ENCODE measurements around the gene NPAS2. TPM values are rescaled to one million over a fixed set of nuclear protein-coding genes. Genes with fewer than 3 reads are reported as not detected.

NPAS2 gene
- total RNA-seq, 4 donors from 2014 or later = 63.0 to 134 (median 115) TPM

DNA sequence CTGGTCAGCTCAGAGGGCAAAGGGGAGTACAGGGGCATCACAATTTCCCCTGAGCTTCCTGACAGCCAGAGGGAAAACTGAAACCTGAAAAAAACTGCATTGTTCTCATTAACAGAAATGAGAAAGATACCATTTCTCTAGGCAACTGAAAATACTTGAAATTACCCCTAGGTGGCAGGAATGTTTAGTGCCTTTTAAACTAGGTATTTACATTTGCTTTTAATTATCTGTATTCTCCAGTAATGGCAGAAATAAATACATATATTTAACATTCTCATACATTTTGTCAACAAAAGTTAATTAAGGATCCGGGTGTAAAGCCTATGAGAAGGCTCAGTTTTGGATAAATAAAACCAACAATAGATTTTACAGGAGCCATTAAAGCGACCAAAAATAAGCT lies 216.6 kb downstream of the NPAS2 start:
- intact Hi-C loops (cut with DNase I; ENCODE audit: low total_unique reads) (no loop called here), in situ Hi-C loops (cut with MboI; ENCODE audit: low pct_ligation_motif_present in 1 of 4, low pct_unique_long_range_greater_than_20kb in 1 of 4, low sequenced_read_pairs in 3 of 4) (no loop called here)
- no peaks in the 10 kb centered on the region for H3K36me3 ChIP-seq
- H3K9me3 ChIP-seq = no peaks in the 10 kb centered on the region
- no peak overlapping the region for H3K4me3 ChIP-seq
- H3K27me3 ChIP-seq = no peaks in the 10 kb centered on the region
- TF ChIP-seq, protein P1, sequence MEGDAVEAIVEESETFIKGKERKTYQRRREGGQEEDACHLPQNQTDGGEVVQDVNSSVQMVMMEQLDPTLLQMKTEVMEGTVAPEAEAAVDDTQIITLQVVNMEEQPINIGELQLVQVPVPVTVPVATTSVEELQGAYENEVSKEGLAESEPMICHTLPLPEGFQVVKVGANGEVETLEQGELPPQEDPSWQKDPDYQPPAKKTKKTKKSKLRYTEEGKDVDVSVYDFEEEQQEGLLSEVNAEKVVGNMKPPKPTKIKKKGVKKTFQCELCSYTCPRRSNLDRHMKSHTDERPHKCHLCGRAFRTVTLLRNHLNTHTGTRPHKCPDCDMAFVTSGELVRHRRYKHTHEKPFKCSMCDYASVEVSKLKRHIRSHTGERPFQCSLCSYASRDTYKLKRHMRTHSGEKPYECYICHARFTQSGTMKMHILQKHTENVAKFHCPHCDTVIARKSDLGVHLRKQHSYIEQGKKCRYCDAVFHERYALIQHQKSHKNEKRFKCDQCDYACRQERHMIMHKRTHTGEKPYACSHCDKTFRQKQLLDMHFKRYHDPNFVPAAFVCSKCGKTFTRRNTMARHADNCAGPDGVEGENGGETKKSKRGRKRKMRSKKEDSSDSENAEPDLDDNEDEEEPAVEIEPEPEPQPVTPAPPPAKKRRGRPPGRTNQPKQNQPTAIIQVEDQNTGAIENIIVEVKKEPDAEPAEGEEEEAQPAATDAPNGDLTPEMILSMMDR (IDR thresholded peaks at IDR 0.05) = peak; percentile 43 to 49 (median 45)
- TF ChIP-seq POLR2A (IDR thresholded peaks at IDR 0.05) = no peak
- no peaks in the 10 kb centered on the region for H3K4me1 ChIP-seq
- no peak overlapping the region for H3K27ac ChIP-seq
- 73% methylated on average over 2 of the region's 2 CpGs; no CpG with 5 or more reads in 1 of the 2 donors for WGBS, 2 donors (ENCODE audit: low coverage in 1 of 2)
- DNase-seq = no peak

DNA sequence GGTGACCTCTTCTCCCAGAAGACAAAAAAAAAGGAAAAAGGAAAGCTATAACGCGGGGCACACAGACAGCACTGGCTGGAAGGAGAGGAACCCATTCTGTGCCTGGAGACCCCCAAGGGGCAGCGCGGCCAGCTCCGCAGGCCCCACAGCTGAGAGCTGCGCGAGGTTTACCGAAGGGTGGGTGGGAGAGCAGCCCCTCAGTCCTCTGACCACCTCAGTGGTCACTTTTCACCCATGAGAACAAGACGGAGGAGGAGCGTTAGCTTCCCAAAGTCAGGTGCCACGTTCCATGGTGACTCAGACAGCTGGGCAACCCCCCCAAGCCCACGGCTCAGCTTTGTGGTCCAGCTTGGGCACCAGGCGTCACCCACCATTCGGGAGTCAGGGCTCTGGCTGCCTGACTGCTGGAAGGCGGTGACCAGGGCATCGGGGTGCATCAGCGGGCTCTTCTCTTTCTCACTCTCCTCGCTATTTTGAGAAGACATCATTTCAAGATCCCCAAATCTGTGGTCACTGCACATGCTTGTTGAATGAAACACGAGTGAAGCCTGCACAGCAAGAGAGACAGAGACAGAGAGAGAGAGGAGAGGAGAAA lies 217.3 kb downstream of the NPAS2 start:
- TF ChIP-seq, protein P1 (IDR thresholded peaks at IDR 0.05) = no peak
- TF ChIP-seq EP300 (IDR thresholded peaks at IDR 0.05; ENCODE audit: low read depth) = no peak
- no peak for TF ChIP-seq POLR2AphosphoS5 (IDR thresholded peaks at IDR 0.05)
- no peak for TF ChIP-seq POLR2A (IDR thresholded peaks at IDR 0.05)
- 92 to 97% methylated on average over 7 to 19 of the region's 19 CpGs for WGBS, 2 donors (ENCODE audit: low coverage in 1 of 2)
- Histone ChIP-seq H3K4me3 (no peak overlapping the region), H3K27ac (no peak overlapping the region), H3K9me3 (no peaks in the 10 kb centered on the region), H3K4me1 (no peaks in the 10 kb centered on the region), H3K36me3 (no peaks in the 10 kb centered on the region), H3K27me3 (no peaks in the 10 kb centered on the region)
- in situ Hi-C loops (cut with MboI; ENCODE audit: low pct_ligation_motif_present in 1 of 4, low pct_unique_long_range_greater_than_20kb in 1 of 4, low sequenced_read_pairs in 3 of 4) = no loop called here
- no peak for DNase-seq
- intact Hi-C loops (cut with DNase I; ENCODE audit: low total_unique reads) = no loop called here

DNA sequence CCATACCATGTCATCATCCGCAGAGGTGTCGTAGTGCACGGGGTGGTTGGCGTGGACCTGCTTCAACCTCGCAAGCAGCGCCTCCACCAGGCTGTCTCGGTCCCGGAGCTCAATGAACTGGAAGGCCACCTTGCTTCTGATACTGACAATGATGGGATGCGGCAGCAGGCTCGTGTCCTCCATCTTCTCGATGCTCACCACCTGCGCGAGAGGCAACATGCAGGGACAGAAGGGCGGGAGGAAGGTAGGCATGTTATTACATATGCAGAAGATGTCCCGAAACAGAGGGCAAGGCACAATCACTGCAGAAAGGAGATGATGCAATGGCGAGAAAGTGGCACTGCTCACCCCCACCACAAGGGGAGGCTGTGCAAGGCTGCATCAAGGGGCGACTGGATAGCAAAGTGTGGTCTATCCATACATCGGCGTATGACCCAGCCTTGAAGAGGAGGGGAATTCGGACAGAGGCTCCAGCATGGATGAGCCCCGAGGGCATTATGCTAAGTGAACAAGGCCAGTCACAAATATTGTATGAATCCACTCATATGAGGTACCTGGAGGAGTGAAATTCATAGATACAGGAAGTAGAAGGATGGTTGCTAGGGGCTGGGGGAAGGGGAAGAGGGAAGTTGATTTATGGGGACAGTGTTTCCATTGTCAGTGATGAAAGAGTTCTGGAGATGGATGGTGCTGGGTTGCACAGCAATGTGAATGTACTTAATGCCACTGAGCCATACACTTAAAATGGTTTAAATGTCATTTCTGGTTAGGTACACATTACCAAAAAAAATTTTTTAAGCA lies 218.7 kb downstream of the NPAS2 start:
- Histone ChIP-seq H3K27ac (no peak overlapping the region), H3K4me3 (no peak overlapping the region), H3K4me1 (no peaks in the 10 kb centered on the region), H3K9me3 (no peaks in the 10 kb centered on the region), H3K36me3 (no peaks in the 10 kb centered on the region), H3K27me3 (no peaks in the 10 kb centered on the region)
- in situ Hi-C loops (cut with MboI; ENCODE audit: low pct_ligation_motif_present in 1 of 4, low pct_unique_long_range_greater_than_20kb in 1 of 4, low sequenced_read_pairs in 3 of 4) (no loop called here), intact Hi-C loops (cut with DNase I; ENCODE audit: low total_unique reads) (no loop called here)
- peak; percentile 7 for DNase-seq
- WGBS, 2 donors (ENCODE audit: low coverage in 1 of 2) = 60 to 92% methylated on average over 2 to 21 of the region's 21 CpGs
- TF ChIP-seq EP300 (IDR thresholded peaks at IDR 0.05; ENCODE audit: low read depth) = no peak
- no peak for TF ChIP-seq POLR2A (IDR thresholded peaks at IDR 0.05)
- TF ChIP-seq POLR2AphosphoS5 (IDR thresholded peaks at IDR 0.05) = no peak
- TF ChIP-seq, protein P1 (IDR thresholded peaks at IDR 0.05) = peak; percentile 32 to 69 (median 49)

DNA sequence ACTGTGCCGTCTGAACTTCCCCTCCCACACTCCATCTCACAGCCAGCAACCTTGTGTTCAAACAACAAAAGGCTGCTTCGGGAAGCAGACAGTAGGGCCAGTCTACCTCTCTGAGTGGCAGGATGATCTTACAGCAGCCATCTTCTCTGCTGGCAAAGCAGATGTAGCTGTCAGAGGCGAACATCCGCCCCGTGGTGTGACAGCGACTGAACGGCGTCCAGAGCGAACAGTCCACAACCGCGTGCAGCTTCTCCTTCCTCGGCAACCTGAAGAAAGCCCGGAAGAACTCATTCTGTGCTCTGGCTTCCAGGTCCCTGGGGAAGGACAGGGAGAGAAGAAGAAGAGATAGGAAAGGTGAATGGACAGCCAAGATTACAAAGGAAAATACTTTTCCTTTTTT lies 220.1 kb downstream of the NPAS2 start:
- Histone ChIP-seq H3K9me3 (no peaks in the 10 kb centered on the region), H3K4me3 (no peak overlapping the region), H3K4me1 (no peaks in the 10 kb centered on the region), H3K27ac (no peak overlapping the region), H3K27me3 (no peaks in the 10 kb centered on the region), H3K36me3 (no peaks in the 10 kb centered on the region)
- in situ Hi-C loops (cut with MboI; ENCODE audit: low pct_ligation_motif_present in 1 of 4, low pct_unique_long_range_greater_than_20kb in 1 of 4, low sequenced_read_pairs in 3 of 4) (no loop called here), intact Hi-C loops (cut with DNase I; ENCODE audit: low total_unique reads) (no loop called here)
- DNase-seq = peak; percentile 4
- no peak for TF ChIP-seq POLR2AphosphoS5 (IDR thresholded peaks at IDR 0.05)
- TF ChIP-seq, protein P1 (IDR thresholded peaks at IDR 0.05) = no peak
- no peak for TF ChIP-seq EP300 (IDR thresholded peaks at IDR 0.05; ENCODE audit: low read depth)
- TF ChIP-seq POLR2A (IDR thresholded peaks at IDR 0.05) = no peak
- WGBS, 2 donors (ENCODE audit: low coverage in 1 of 2) = 90 to 98% methylated on average over 10 to 13 of the region's 13 CpGs

Measured in transverse colon (tissue), 4 donors.